GM19240 (cell line): ENCODE measurements around the gene SLC41A2.

Experiments
- DNase-seq: peaks from one replicate; pipeline ENCODE4 v3.0.0; 2011; ENCODE audit warnings: low spot score; ENCODE audit not compliant: insufficient read length

The SLC41A2 gene

GRCh38 chr12:104930388-104931326 is 27.4 kb downstream of the SLC41A2 start:
- DNase-seq = no peak

DNA sequence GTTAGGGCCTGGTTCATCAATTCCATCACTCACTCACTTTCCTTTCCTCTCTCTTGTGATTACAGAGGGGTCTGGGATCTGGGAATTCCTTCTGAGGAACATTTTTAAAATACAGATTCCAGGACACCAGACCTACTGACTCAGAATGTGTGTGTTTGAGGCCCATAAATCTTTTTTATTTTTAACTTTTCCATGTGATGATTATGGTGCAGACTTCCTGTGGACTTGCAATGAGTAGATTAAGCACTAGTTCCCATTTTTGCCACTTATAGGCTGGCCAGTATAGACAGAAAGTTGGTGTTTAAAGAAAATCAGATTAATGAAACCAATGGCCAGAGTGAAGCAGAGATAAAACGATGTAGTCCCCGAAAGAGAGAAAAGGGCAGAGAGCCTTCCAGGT is 28.1 kb downstream of the SLC41A2 start:
- no peak for DNase-seq

GRCh38 chr12:104929368-104929767 is 28.7 kb downstream of the SLC41A2 start:
- DNase-seq = no peak

GRCh38 chr12:104928036-104928745 is 29.9 kb downstream of the SLC41A2 start:
- DNase-seq = no peak

- DNase-seq = no peak
Measured at GRCh38 chr12:104925501-104925900, 32.6 kb downstream of the SLC41A2 start.

- no peak for DNase-seq
Measured at GRCh38 chr12:104921340-104921739, 36.8 kb downstream of the SLC41A2 start.

DNA sequence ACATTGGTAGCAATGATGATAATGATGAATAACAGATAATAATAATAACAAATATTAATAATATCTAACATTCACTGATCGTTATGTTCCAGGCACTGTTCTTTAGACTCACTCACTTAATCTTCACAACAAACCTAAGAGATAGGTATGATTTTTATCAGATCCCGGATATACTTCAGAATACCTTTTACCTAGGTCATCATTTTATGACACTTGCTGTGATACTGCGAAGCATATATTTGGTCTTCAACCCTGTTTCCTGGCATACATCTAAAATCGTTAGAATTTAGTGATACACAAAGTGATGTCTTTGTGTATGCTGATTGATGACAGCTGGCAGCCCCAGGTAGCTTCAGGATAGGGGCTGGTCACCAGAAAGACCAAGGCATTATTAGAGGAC is 46.1 kb downstream of the SLC41A2 start:
- DNase-seq = no peak

- no peak for DNase-seq
Measured at GRCh38 chr12:104910196-104910840, 47.8 kb downstream of the SLC41A2 start.

DNA sequence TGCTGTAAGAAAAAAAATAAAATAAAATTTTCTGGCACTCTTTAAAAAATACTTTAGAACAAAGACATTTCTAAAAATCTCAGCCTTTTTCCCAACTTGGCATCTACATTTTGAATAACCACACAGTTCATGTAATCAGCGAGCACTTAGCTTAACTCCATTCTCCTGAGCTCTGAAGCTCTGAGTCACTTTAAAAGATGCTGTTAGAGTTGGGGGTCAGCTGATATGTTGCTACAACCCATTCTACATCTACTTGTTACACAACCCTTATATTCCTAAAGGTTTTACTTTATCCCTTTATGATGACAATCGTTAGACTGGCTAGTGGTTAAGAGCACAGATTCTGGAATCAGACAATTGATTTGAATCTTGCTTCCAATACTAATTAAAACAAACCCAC is 48.3 kb downstream of the SLC41A2 start:
- DNase-seq = no peak
